ENCODE measurements around the gene TBL1XR1.

GRCh38 chr3:177149106-177149505 lies 48.2 kb downstream of the TBL1XR1 start:
- TF ChIP-seq, protein P1, sequence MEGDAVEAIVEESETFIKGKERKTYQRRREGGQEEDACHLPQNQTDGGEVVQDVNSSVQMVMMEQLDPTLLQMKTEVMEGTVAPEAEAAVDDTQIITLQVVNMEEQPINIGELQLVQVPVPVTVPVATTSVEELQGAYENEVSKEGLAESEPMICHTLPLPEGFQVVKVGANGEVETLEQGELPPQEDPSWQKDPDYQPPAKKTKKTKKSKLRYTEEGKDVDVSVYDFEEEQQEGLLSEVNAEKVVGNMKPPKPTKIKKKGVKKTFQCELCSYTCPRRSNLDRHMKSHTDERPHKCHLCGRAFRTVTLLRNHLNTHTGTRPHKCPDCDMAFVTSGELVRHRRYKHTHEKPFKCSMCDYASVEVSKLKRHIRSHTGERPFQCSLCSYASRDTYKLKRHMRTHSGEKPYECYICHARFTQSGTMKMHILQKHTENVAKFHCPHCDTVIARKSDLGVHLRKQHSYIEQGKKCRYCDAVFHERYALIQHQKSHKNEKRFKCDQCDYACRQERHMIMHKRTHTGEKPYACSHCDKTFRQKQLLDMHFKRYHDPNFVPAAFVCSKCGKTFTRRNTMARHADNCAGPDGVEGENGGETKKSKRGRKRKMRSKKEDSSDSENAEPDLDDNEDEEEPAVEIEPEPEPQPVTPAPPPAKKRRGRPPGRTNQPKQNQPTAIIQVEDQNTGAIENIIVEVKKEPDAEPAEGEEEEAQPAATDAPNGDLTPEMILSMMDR (IDR thresholded peaks at IDR 0.05), result no peak
- TF ChIP-seq POLR2A (IDR thresholded peaks at IDR 0.05), result no peak
